IMR-90 (cell line): ENCODE data around the gene LYRM9. TPM values are rescaled to one million over a fixed set of nuclear protein-coding genes. Genes with fewer than 3 reads are reported as not detected.

Experiments
- ATAC-seq: fragments of 200-7000 bp; cut with Tn5 transposase; 2 replicates; pipeline ENCODE4 v1.9.1; 2020; ENCODE audit warnings: low read depth, mild to moderate bottlenecking, moderate library complexity
- BruUV-seq: library from RNA; stranded (reverse); fragments of 400-500 nt; replicated peaks from 2 replicates; lab custom pipeline; 2021; lab: Mats Ljungman, UMichigan
- CTCF ChIA-PET: fragments of 300-600 bp; formaldehyde crosslinking; extraction: SDS; loops from one replicate; lab custom pipeline; 2021; ENCODE audit warnings: antibody characterized with exemption; lab: Yijun Ruan, JAX
- POLR2A ChIA-PET: fragments of 300-600 bp; sonication (Branson Sonifier 250); formaldehyde crosslinking; loops from one replicate; lab custom pipeline; 2022; ENCODE audit warnings: antibody characterized with exemption; ENCODE audit not compliant: unreplicated experiment; lab: Charles Lee
- DNase-seq: peaks from one replicate; pipeline ENCODE4 v3.0.0; 2013
- H2AFZ ChIP-seq: replicated peaks from 2 replicates; pipeline ENCODE3; 2013; ENCODE audit warnings: low read length, mild to moderate bottlenecking; ENCODE audit not compliant: poor library complexity
- H2AK5ac ChIP-seq: 2 replicates; pipeline ENCODE4 v1.6.1; 2013; ENCODE audit warnings: low read depth, low read length, inconsistent platforms
- H2AK9ac ChIP-seq: replicated peaks from 2 replicates; pipeline ENCODE3; 2013; ENCODE audit warnings: mild to moderate bottlenecking, low read depth, low read length, moderate library complexity; ENCODE audit not compliant: poor library complexity
- H2BK120ac ChIP-seq: 2 replicates; pipeline ENCODE4 v1.6.1; 2013; ENCODE audit warnings: low read depth, low read length, inconsistent platforms
- H2BK15ac ChIP-seq: 3 replicates; pipeline ENCODE4 v1.6.1; 2013; ENCODE audit warnings: low read depth, low read length, inconsistent platforms
- H2BK20ac ChIP-seq: 2 replicates; pipeline ENCODE4 v1.6.1; 2013; ENCODE audit warnings: low read depth, mild to moderate bottlenecking, inconsistent platforms, low read length, moderate library complexity
- H2BK5ac ChIP-seq: 2 replicates; pipeline ENCODE4 v1.6.1; 2013; ENCODE audit warnings: mild to moderate bottlenecking, low read depth, low read length, inconsistent platforms; ENCODE audit not compliant: poor library complexity, severe bottlenecking
- H3K14ac ChIP-seq: replicated peaks from 2 replicates; pipeline ENCODE4 v1.6.1; 2013; ENCODE audit warnings: low read depth, low read length, inconsistent platforms
- H3K18ac ChIP-seq: 2 replicates; pipeline ENCODE4 v1.6.1; 2013; ENCODE audit warnings: low read depth, low read length, control low read depth
- H3K23ac ChIP-seq: 2 replicates; pipeline ENCODE4 v1.6.1; 2013; ENCODE audit warnings: low read depth, low read length, inconsistent platforms
- H3K27ac ChIP-seq: 2 replicates; pipeline ENCODE4 v1.5.1; 2013; ENCODE audit warnings: mild to moderate bottlenecking, control low read depth, low read length; ENCODE audit not compliant: insufficient read depth
- H3K27me3 ChIP-seq: 2 replicates; pipeline ENCODE4 v1.6.1; 2013; ENCODE audit warnings: low read length; ENCODE audit not compliant: control insufficient read depth, insufficient read depth
- H3K36me3 ChIP-seq: 2 replicates; pipeline ENCODE4 v1.6.1; 2013; ENCODE audit warnings: low read length, mixed read lengths; ENCODE audit not compliant: control insufficient read depth, insufficient read depth
- H3K4ac ChIP-seq: 2 replicates; pipeline ENCODE4 v1.6.1; 2013; ENCODE audit warnings: low read depth, low read length, inconsistent platforms
- H3K4me1 ChIP-seq: 2 replicates; pipeline ENCODE4 v1.6.1; 2013; ENCODE audit warnings: low read length, mixed read lengths; ENCODE audit not compliant: control insufficient read depth, insufficient read depth
- H3K4me2 ChIP-seq: 2 replicates; pipeline ENCODE4 v1.6.1; 2013; ENCODE audit warnings: low read depth, mild to moderate bottlenecking, control low read depth, low read length, moderate library complexity
- H3K4me3 ChIP-seq: 2 replicates; pipeline ENCODE4 v1.5.1; 2013; ENCODE audit warnings: low read depth, mild to moderate bottlenecking, control low read depth, low read length, moderate library complexity; ENCODE audit not compliant: insufficient read depth
- H3K56ac ChIP-seq: 2 replicates; pipeline ENCODE4 v1.6.1; 2013; ENCODE audit warnings: low read length, inconsistent platforms; ENCODE audit not compliant: insufficient read depth; ENCODE audit errors: extremely low read depth
- H3K79me1 ChIP-seq, 2 experiments: 2 replicates each; pipeline ENCODE4 v1.6.1; 2013; ENCODE audit warnings: low read length in 2 of 2, inconsistent platforms in 1 of 2, low read depth in 1 of 2
- H3K9ac ChIP-seq: 2 replicates; pipeline ENCODE4 v1.6.1; 2013; ENCODE audit warnings: low read depth, low read length, control low read depth
- H3K9me1 ChIP-seq: 2 replicates; pipeline ENCODE4 v1.6.1; 2013; ENCODE audit warnings: low read length, inconsistent platforms; ENCODE audit not compliant: insufficient read depth
- H3K9me3 ChIP-seq: 2 replicates; pipeline ENCODE4 v1.6.1; 2013; ENCODE audit warnings: low read length; ENCODE audit not compliant: control insufficient read depth, insufficient read depth
- H4K20me1 ChIP-seq: 2 replicates; pipeline ENCODE4 v1.6.1; 2013; ENCODE audit warnings: low read length, inconsistent platforms; ENCODE audit not compliant: insufficient read depth
- H4K5ac ChIP-seq: 2 replicates; pipeline ENCODE4 v1.6.1; 2013; ENCODE audit warnings: mild to moderate bottlenecking, low read depth, low read length, control low read depth
- H4K8ac ChIP-seq, 2 experiments: 2 replicates each; pipeline ENCODE4 v1.6.1; 2013; ENCODE audit warnings: low read depth in 2 of 2, low read length in 2 of 2, control low read depth in 1 of 2, inconsistent platforms in 1 of 2
- H4K91ac ChIP-seq: 2 replicates; pipeline ENCODE4 v1.6.1; 2013; ENCODE audit warnings: low read depth, low read length, inconsistent platforms; ENCODE audit not compliant: insufficient read depth
- BHLHE40 ChIP-seq: fragments of 150-350 bp; IDR thresholded peaks from 2 replicates; pipeline ENCODE4 v1.6.1; 2016; ENCODE audit warnings: mild to moderate bottlenecking, low read depth, low read length
- CHD1 ChIP-seq: IDR thresholded peaks from 2 replicates; pipeline ENCODE4 v1.6.1; 2012; ENCODE audit warnings: low read depth, low read length, improper control_type of control experiment
- ELK1 ChIP-seq: fragments of 150-350 bp; IDR thresholded peaks from 2 replicates; pipeline ENCODE4 v1.6.1; 2016; ENCODE audit warnings: low read depth, mild to moderate bottlenecking, low read length, moderate library complexity, borderline replicate concordance
- FOS ChIP-seq: fragments of 150-350 bp; IDR thresholded peaks from 2 replicates; pipeline ENCODE4 v1.6.1; 2016; ENCODE audit warnings: low read depth, low read length
- MAFK ChIP-seq: IDR thresholded peaks from 2 replicates; pipeline ENCODE4 v1.6.1; 2012; ENCODE audit warnings: low read depth, low read length, improper control_type of control experiment
- MAZ ChIP-seq: IDR thresholded peaks from 2 replicates; pipeline ENCODE4 v1.6.1; 2012; ENCODE audit warnings: low read depth, mild to moderate bottlenecking, low read length, improper control_type of control experiment, moderate library complexity, borderline replicate concordance
- MXI1 ChIP-seq: IDR thresholded peaks from 2 replicates; pipeline ENCODE4 v1.6.1; 2012; ENCODE audit warnings: low read depth, mild to moderate bottlenecking, low read length, moderate library complexity, borderline replicate concordance
- NFE2L2 ChIP-seq: fragments of 150-350 bp; IDR thresholded peaks from 2 replicates; pipeline ENCODE4 v1.6.1; 2016; ENCODE audit warnings: low read depth, mild to moderate bottlenecking, low read length
- POLR2A ChIP-seq: IDR thresholded peaks from 2 replicates; pipeline ENCODE4 v1.6.1; 2012; ENCODE audit warnings: mild to moderate bottlenecking, low read depth, low read length
- RCOR1 ChIP-seq: IDR thresholded peaks from 2 replicates; pipeline ENCODE4 v1.6.1; 2012; ENCODE audit warnings: mild to moderate bottlenecking, low read length, improper control_type of control experiment; ENCODE audit not compliant: insufficient replicate concordance
- RFX5 ChIP-seq: IDR thresholded peaks from 2 replicates; pipeline ENCODE4 v1.8.0; 2012; ENCODE audit warnings: low read depth, mild to moderate bottlenecking, low read length, moderate library complexity
- SMC3 ChIP-seq: fragments of 150-350 bp; IDR thresholded peaks from 2 replicates; pipeline ENCODE4 v1.6.1; 2016; ENCODE audit warnings: low read depth, mild to moderate bottlenecking, antibody characterized with exemption, low read length, moderate library complexity
- USF2 ChIP-seq: fragments of 150-350 bp; IDR thresholded peaks from 2 replicates; pipeline ENCODE4 v1.6.1; 2017; ENCODE audit warnings: mild to moderate bottlenecking, antibody characterized with exemption, low read length, low read depth
- dilution Hi-C: fragments of 300-500 bp; cut with HindIII; formaldehyde crosslinking; loops from one replicate; pipeline ENCODE4 v1.14.3; 2018; ENCODE audit warnings: low sequenced_read_pairs; ENCODE audit not compliant: unreplicated experiment
- in situ Hi-C: fragments of 300-500 bp; cut with MboI; formaldehyde crosslinking; loops from 3 replicates; pipeline ENCODE4 v1.14.3; 2019; ENCODE audit warnings: low sequenced_read_pairs, inconsistent platforms, mixed read lengths
- intact Hi-C: fragments of 100-400 bp; cut with micrococcal nuclease; formaldehyde crosslinking; loops from 2 replicates; pipeline ENCODE4 v1.10.0; 2022
- polyA plus RNA-seq, 3 experiments: library from polyadenylated mRNA; depleted of rRNA; stranded (reverse); fragments of >200 nt; gene quantifications; 2 replicates each; pipeline ENCODE4 v1.2.3, GENCODE V29; 2012; ENCODE audit warnings: low replicate concordance in 1 of 3
- total RNA-seq: library from RNA; depleted of rRNA; stranded (reverse); fragments of >200 nt; gene quantifications from 2 replicates; pipeline ENCODE4 v1.2.3, GENCODE V29; 2012
- TF ChIP-seq, protein P1 (sequence below): conservative IDR thresholded peaks from 2 replicates; pipeline ENCODE4 v1.5.1; 2012; ENCODE audit warnings: mild to moderate bottlenecking, low read depth, low read length, improper control_type of control experiment

The LYRM9 gene
- total and polyA plus RNA-seq, 2 of the 4 experiments (the other 2 are of a cell fraction), result 3.2 to 4.8 TPM

- POLR2A ChIA-PET, result no interaction called here
- no peaks in the 10 kb centered on the region for H4K20me1 ChIP-seq
- H2AK5ac ChIP-seq, result no peak overlapping the region
- no peak overlapping the region for H3K27ac ChIP-seq
- peaks cover 13% of the 10 kb centered on the region for H3K27me3 ChIP-seq
- H3K9ac ChIP-seq, result no peak overlapping the region
- in situ Hi-C loops, result no loop called here
- H2AK9ac ChIP-seq, result no peak overlapping the region
- H2BK5ac ChIP-seq, result no peak overlapping the region
- ATAC-seq (no peak), DNase-seq (no peak)
- H3K18ac ChIP-seq, result no peak overlapping the region
- no peak overlapping the region for H4K8ac ChIP-seq
- no peak overlapping the region for H3K14ac ChIP-seq
- no peaks in the 10 kb centered on the region for H3K79me1 ChIP-seq
- no peak overlapping the region for H2AFZ ChIP-seq
- H3K23ac ChIP-seq, result no peak overlapping the region
- no peaks in the 10 kb centered on the region for H3K4me1 ChIP-seq
- no peak overlapping the region for H3K4me3 ChIP-seq
- H2BK20ac ChIP-seq, result no peak overlapping the region
- no peak overlapping the region for H2BK120ac ChIP-seq
- CTCF ChIA-PET, result no interaction called here
- H3K56ac ChIP-seq, result no peak overlapping the region
- H3K9me1 ChIP-seq, result no peaks in the 10 kb centered on the region
- dilution Hi-C loops, result no loop called here
- no peaks in the 10 kb centered on the region for H3K36me3 ChIP-seq
- H3K4me2 ChIP-seq, result no peak overlapping the region
- no TSS peak for BruUV-seq
- H3K9me3 ChIP-seq, result peaks cover 2% of the 10 kb centered on the region; the same call in 1 of the 2 replicates
- H3K4ac ChIP-seq, result no peak overlapping the region
- H2BK15ac ChIP-seq, result no peak overlapping the region
- H4K5ac ChIP-seq, result no peak overlapping the region
- no peak overlapping the region for H4K91ac ChIP-seq
- intact Hi-C loops, result no loop called here
- no peak for TF ChIP-seq FOS
- TF ChIP-seq, protein P1, sequence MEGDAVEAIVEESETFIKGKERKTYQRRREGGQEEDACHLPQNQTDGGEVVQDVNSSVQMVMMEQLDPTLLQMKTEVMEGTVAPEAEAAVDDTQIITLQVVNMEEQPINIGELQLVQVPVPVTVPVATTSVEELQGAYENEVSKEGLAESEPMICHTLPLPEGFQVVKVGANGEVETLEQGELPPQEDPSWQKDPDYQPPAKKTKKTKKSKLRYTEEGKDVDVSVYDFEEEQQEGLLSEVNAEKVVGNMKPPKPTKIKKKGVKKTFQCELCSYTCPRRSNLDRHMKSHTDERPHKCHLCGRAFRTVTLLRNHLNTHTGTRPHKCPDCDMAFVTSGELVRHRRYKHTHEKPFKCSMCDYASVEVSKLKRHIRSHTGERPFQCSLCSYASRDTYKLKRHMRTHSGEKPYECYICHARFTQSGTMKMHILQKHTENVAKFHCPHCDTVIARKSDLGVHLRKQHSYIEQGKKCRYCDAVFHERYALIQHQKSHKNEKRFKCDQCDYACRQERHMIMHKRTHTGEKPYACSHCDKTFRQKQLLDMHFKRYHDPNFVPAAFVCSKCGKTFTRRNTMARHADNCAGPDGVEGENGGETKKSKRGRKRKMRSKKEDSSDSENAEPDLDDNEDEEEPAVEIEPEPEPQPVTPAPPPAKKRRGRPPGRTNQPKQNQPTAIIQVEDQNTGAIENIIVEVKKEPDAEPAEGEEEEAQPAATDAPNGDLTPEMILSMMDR, result no peak
- TF ChIP-seq ELK1, result no peak
- no peak for TF ChIP-seq MAFK
- TF ChIP-seq POLR2A, result no peak
- TF ChIP-seq CHD1, result no peak
- no peak for TF ChIP-seq MAZ
- TF ChIP-seq RCOR1, result no peak
- TF ChIP-seq NFE2L2, result no peak
- TF ChIP-seq MXI1, result no peak
- TF ChIP-seq RFX5, result no peak
- TF ChIP-seq USF2, result no peak
- TF ChIP-seq BHLHE40, result no peak
- TF ChIP-seq SMC3, result no peak
Observed at GRCh38 chr17:27906226-27906580, 13.0 kb upstream of the LYRM9 start.
